ENCODE data around the gene EIF5. TPM values are rescaled to one million over a fixed set of nuclear protein-coding genes. Genes with fewer than 3 reads are reported as not detected.

Gene EIF5
- total and polyA plus RNA-seq, 4 donors, result 121 to 435 (median 192) TPM

Small RNA genes lying within 50 kb of the gene (small RNA-seq; reads per million reads assigned to genes)
- gene SNORA28, result 104 reads per million, percentile 98 among the genes with 10 or more reads in this experiment

Other genes with a start within 250 kb of the EIF5 start
- gene EXOC3L4, start 239.5 kb upstream of the EIF5 start, total RNA-seq, result 10 to 100 TPM; 46.8 to 77.8 TPM
- 10 to 100 TPM; 24.0 to 26.6 TPM for gene EXOC3L4, start 239.5 kb upstream of the EIF5 start, polyA plus RNA-seq
- 10 to 100 TPM; 25.0 to 32.0 TPM for gene TNFAIP2, start 210.8 kb upstream of the EIF5 start, total RNA-seq
- gene TNFAIP2, start 210.8 kb upstream of the EIF5 start, polyA plus RNA-seq, result 10 to 100 TPM in 1 of 2 donors, 1 to 10 TPM in 1; 8.9 to 19.8 TPM
- 10 to 100 TPM; 48.0 to 86.0 TPM for gene MARK3, start 51.2 kb downstream of the EIF5 start, total RNA-seq
- 10 to 100 TPM; 14.1 to 18.1 TPM for gene MARK3, start 51.2 kb downstream of the EIF5 start, polyA plus RNA-seq
- 10 to 100 TPM in 1 of 2 donors, 1 to 10 TPM in 1; 9.0 to 26.6 TPM for gene CKB, start 188.6 kb downstream of the EIF5 start, total RNA-seq
- gene CKB, start 188.6 kb downstream of the EIF5 start, polyA plus RNA-seq, result 10 to 100 TPM; 14.3 to 32.9 TPM
- gene TRMT61A, start 195.0 kb downstream of the EIF5 start, total RNA-seq, result 1 to 10 TPM; 5.1 to 7.9 TPM
- gene TRMT61A, start 195.0 kb downstream of the EIF5 start, polyA plus RNA-seq, result 1 to 10 TPM; 4.1 to 8.0 TPM
- gene BAG5, start 228.4 kb downstream of the EIF5 start, total RNA-seq, result 10 to 100 TPM; 12.0 to 12.5 TPM
- 1 to 10 TPM; 5.4 to 5.6 TPM for gene BAG5, start 228.4 kb downstream of the EIF5 start, polyA plus RNA-seq
- gene COA8, start 228.7 kb downstream of the EIF5 start, total RNA-seq, result 10 to 100 TPM in 1 of 2 donors, 1 to 10 TPM in 1; 8.3 to 10.3 TPM
- 10 to 100 TPM; 23.8 to 35.5 TPM for gene COA8, start 228.7 kb downstream of the EIF5 start, polyA plus RNA-seq

Measured in liver (tissue), 5 donors.